ENCODE results near the gene CTDSPL2. TPM values are rescaled to one million over a fixed set of nuclear protein-coding genes. Genes with fewer than 3 reads are reported as not detected.

Gene CTDSPL2
- total and polyA plus RNA-seq, 2 experiments from 2014 or later = 42.2 to 86.2 TPM

- H3K4me1 ChIP-seq (ENCODE audit: insufficient read depth) = no peaks in the 10 kb centered on the region
- TF ChIP-seq NANOG (IDR thresholded peaks at IDR 0.05; ENCODE audit: borderline replicate concordance) = no peak
- no peak for TF ChIP-seq JUNB (IDR thresholded peaks at IDR 0.05; ENCODE audit: unreplicated experiment)
- no peak for TF ChIP-seq EZH2phosphoT487 (IDR thresholded peaks at IDR 0.05; ENCODE audit: unreplicated experiment)
- no peak for TF ChIP-seq STAT1 (IDR thresholded peaks at IDR 0.05; ENCODE audit: unreplicated experiment)
- TF ChIP-seq ETS1 (IDR thresholded peaks at IDR 0.05) = no peak
- no peak for TF ChIP-seq EZH2 (IDR thresholded peaks at IDR 0.05; ENCODE audit: low read depth, unreplicated experiment)
- no peak for TF ChIP-seq CREB1 (CRISPR knock-in tag; IDR thresholded peaks at IDR 0.05; ENCODE audit: low read depth)
- TF ChIP-seq ZNF462 (CRISPR knock-in tag; IDR thresholded peaks at IDR 0.05) = no peak
- no peak overlapping the region for H3K4me3 Mint-ChIP-seq
- 0 out of 2 replicates have a peak, but pooled peaks cover 3% of the 10 kb centered on the region for H3F3A ChIP-seq (replicated peaks; ENCODE audit: low read depth)
- DNase-seq (ENCODE audit: low spot score) (no peak), ATAC-seq (no peak)
- no peak overlapping the region for H2AFZ ChIP-seq
- no peak overlapping the region for H3K27ac Mint-ChIP-seq
- H3K27me3 Mint-ChIP-seq (ENCODE audit: insufficient read depth, low read depth, poor library complexity) = no peaks in the 10 kb centered on the region
- H3K4me2 ChIP-seq = no peak overlapping the region
- H3K9me3 Mint-ChIP-seq = no peaks in the 10 kb centered on the region
- H3K4me1 Mint-ChIP-seq = peaks cover 3% of the 10 kb centered on the region; the same call in 1 of the 3 replicates
- H3K27me3 ChIP-seq (ENCODE audit: insufficient read depth) = no peaks in the 10 kb centered on the region
- H3K36me3 ChIP-seq (ENCODE audit: insufficient read depth) = peaks cover 11% of the 10 kb centered on the region; the same call in 1 of the 2 replicates
- no peak overlapping the region for H3K27ac ChIP-seq (ENCODE audit: low read depth)
- no peaks in the 10 kb centered on the region for H3K9me2 ChIP-seq (ENCODE audit: insufficient read depth)
- no peak overlapping the region for H3K4me3 ChIP-seq
- peaks cover 30% of the 10 kb centered on the region for H4K20me1 ChIP-seq (replicated peaks; ENCODE audit: insufficient read depth)
- H3K36me3 Mint-ChIP-seq (ENCODE audit: low read depth) = peaks cover 31% of the 10 kb centered on the region
- H3K79me2 ChIP-seq (replicated peaks; ENCODE audit: insufficient read depth) = peaks cover 41% of the 10 kb centered on the region
These were observed 58.5 kb downstream of the CTDSPL2 start for GRCh38 chr15:44485880-44486279.
